ENCODE measurements around the gene HIBADH.

The HIBADH gene

GRCh38 chr7:27662490-27663205, at the start of gene HIBADH:
TSS of gene HIBADH (minus strand) at chr7:27662883. CDS start at chr7:27662788, 95 bp downstream.
- DNase-seq (ENCODE audit: low read depth in 3 of 3): peak; percentile 85 to 96 (median 92)

GRCh38 chr7:27712217-27712616, 49.5 kb upstream of the HIBADH start:
- DNase-seq (ENCODE audit: low read depth in 3 of 3): no peak

- no peak for DNase-seq (ENCODE audit: low read depth in 3 of 3)
Measured at GRCh38 chr7:27709137-27710075, 46.7 kb upstream of the HIBADH start.

GRCh38 chr7:27708485-27708884, 45.8 kb upstream of the HIBADH start:
- no peak for DNase-seq (ENCODE audit: low read depth in 3 of 3)

DNA sequence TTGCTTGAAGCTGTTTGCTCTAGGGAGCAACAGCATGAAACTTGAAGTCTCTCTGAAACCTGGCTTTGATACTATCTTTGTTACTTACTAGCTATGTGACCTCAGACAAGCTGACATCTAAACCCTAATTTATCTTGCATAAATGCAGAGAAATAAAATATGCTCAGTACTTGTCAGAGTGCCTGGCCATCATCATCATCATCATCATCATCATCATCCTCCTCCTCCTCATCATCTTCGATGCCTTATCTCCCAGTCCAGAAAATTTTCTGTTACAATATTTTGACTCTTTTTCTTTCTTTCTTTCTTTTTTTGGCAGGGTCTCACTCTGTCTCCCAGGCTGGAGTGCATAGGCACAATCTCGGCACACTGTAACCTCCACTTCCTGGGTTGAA, 42.5 kb upstream of the HIBADH start:
- DNase-seq (ENCODE audit: low read depth in 3 of 3): no peak

- no peak for DNase-seq (ENCODE audit: low read depth in 3 of 3)
Measured at GRCh38 chr7:27704422-27705199, 41.9 kb upstream of the HIBADH start.

DNA sequence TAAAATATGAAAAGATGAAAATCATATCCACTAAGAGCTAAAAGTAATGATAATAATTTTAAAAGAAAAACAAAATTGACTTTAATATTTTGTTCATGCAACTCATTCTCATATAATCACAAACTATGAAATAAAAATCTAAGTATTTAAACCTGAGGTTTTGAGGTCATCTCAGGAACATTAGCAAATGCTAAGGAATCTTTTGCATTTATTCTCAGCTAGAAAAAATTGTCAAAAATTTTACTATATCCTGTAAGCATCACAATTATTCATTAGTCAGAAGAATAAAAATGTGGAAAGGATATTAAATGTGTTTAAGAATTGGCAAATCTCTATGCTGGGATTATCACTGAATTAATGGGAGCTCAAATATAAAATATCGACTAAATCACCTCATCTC, 40.5 kb upstream of the HIBADH start:
- no peak for DNase-seq (ENCODE audit: low read depth in 3 of 3)

DNA sequence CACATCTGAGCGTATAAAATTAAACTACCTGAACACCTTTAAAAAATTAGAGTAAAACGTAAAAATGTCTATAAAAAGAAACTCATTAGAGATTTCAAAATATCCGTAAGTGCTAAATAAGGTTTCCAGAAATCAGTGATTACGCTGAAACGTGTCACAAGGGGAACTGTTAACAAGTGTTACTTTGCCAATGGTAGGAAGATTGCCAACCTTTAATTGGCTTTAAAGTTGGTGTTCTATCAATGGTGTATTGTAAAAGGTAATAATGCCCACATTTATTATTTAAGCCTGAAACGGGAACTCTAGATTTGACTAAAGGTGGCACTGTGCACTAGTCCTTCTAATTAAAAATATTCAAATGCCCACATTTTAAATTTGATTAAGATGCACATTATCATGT, 37.8 kb upstream of the HIBADH start:
- DNase-seq (ENCODE audit: low read depth in 3 of 3): no peak

DNA sequence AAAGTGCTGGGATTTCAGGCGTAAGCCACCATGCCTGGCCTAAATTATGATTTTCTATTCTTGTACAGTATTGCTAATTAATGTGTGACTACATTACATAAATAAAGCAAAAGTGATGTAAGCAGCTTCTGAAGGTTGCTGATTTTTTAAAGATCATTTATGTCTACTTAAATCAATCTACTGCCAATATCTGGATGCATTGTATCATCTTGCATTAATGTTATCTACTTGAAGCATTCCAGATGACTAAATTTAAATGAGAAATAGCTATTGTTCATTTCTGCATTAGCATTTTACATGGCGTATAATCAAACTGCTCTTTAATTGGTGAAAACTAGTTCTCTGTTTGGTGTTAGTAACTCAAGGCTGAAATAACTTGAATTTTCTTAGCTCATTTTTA, 37.1 kb upstream of the HIBADH start:
- no peak for DNase-seq (ENCODE audit: low read depth in 3 of 3)

DNA sequence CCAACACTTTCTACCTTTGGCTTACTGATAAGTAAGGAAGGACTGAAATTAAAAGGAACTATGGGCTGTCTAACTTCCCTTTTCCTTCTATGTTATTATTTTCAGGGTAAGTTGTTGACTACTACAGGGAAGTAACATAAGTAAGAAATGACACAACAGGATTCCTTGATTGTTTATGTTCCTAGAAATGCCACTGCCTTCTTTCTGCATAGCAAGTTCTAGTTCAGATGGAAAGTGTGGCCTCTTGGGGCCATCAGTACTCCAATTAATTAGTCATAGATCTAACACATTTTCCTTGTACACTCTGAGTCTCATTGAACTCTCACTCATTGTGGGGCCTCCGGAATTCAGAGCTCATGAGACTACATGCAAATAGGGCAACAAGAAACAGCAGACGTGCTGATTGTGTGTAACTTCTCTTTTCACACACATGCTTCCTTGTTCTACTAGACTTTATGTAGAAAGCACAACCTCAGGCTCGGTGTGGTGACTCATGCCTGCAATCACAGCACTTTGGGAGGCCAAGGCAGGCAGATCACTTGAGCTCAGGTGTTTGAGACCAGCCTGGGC, 35.3 kb upstream of the HIBADH start:
- no peak for DNase-seq (ENCODE audit: low read depth in 3 of 3)

GRCh38 chr7:27695096-27695495, 32.4 kb upstream of the HIBADH start:
- DNase-seq (ENCODE audit: low read depth in 3 of 3): no peak

DNA sequence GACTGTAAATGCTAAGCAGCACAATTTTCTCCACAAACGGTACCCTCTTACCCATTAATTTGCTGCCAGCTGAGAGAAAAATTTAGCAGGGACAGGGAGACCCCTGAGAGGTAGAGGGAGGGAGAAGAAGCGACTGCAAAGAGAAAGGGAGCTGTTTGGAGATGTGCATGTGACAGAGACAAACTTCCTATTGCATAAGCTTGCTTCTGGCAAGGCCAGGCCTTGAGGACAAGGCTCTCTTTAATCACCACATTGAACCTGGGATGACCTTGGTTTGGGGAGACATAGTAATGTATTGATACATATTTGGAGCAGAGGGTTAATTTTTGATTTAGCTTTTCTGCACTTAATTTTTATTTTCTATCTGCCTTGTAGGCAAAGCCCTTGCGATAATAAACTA, 31.1 kb upstream of the HIBADH start:
- no peak for DNase-seq (ENCODE audit: low read depth in 3 of 3)

- DNase-seq (ENCODE audit: low read depth in 3 of 3): no peak
Measured at GRCh38 chr7:27690649-27691048, 28.0 kb upstream of the HIBADH start.

DNA sequence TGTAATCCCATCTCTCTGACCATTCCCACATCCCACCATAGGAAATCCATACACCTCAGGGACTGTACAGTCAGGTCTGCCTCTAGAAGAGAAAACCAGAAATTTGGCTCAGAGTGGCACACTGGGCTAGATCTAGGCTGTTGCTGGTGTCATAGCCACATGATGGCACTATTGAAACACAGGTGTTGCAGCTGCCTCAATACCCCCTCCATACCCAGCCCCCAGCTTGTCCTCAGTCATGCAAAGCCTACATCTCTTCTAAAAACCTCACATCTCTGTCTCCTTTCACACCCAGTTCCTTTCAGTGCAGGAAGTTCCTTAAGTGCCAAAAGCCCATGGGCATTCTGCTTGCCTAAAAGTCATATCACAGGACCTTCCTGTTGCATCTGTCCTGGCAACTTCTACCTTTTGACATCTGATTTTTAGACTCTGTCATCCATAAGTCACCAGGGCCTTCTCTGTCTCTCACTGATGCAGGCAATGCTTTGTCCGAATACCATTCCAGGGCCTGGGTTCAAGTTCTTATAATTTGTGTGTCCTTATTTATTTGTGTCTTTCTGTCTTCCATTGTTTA, 27.0 kb upstream of the HIBADH start:
- DNase-seq (ENCODE audit: low read depth in 3 of 3): no peak

GRCh38 chr7:27689150-27689549, 26.5 kb upstream of the HIBADH start:
- no peak for DNase-seq (ENCODE audit: low read depth in 3 of 3)

DNA sequence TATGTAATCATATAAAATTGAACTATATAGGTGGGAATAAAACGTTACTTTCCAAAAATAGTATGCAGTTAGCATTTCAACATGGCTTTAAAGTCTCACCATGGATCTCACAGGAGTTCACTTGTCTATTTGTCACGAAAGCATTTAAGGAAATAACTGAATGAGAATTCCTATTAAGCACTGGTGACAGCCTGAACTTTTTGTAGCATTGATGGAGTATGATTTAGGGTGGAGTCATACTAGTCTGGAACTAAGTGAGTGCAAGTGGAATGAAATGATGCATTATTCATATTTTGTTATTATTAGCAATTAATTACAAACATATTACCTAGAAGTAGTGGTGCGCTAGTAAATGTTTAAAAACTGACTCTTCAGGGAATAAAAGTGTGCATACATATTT, 26.0 kb upstream of the HIBADH start:
- DNase-seq (ENCODE audit: low read depth in 3 of 3): no peak

- DNase-seq (ENCODE audit: low read depth in 3 of 3): no peak
Measured at GRCh38 chr7:27688056-27688455, 25.4 kb upstream of the HIBADH start.

- no peak for DNase-seq (ENCODE audit: low read depth in 3 of 3)
Measured at GRCh38 chr7:27686315-27686714, 23.6 kb upstream of the HIBADH start.

- no peak for DNase-seq (ENCODE audit: low read depth in 3 of 3)
Measured at GRCh38 chr7:27685893-27686292, 23.2 kb upstream of the HIBADH start.

DNA sequence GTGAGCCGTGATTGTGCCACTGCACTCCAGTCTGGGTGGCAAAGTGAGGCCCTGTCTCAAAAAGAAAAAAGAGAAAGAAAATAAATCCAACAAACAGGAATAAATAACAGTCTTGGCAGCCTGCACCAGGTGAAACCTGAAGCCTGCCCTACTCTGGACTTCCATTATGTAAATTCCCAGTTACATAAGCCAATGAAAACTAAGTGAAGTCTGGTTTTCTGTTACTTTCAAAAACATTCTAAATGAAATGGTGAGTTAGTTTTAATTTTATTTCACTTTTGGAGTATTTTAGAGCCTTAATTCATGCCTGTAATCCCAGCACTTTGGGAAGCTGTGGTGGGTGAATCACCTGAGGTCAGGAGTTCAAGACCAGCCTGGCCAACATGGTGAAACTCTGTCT, 22.5 kb upstream of the HIBADH start:
- DNase-seq (ENCODE audit: low read depth in 3 of 3): no peak

DNA sequence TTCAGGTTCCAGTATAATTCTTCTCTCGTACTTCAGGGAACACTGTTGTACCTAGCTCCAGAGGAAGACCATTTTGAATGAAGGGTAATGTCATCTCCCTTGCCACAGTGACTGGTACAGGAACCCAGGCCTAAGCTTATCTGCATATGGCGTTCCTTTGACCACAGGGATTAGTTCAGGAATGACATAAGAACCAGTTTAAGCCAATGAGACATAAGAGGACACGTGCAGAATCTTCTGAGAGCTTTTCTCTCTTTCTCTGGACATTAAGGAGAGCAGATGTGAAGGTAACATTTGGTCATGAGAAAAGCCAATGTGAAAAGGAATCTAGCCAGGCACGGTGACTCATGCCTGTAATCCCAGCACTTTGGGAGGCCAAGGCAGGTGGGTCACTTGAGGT, 21.8 kb upstream of the HIBADH start:
- no peak for DNase-seq (ENCODE audit: low read depth in 3 of 3)

GRCh38 chr7:27680610-27681009, 17.9 kb upstream of the HIBADH start:
- no peak for DNase-seq (ENCODE audit: low read depth in 3 of 3)

All from stimulated activated CD4-positive, alpha-beta T cell treated with anti-CD3 and anti-CD28 coated beads, TNF-alpha, amount 100 ng/mL, for 4 hours (primary cell).